GM19351 (cell line): ENCODE results near the gene SEPTIN5.

ENCODE experiments used
- ATAC-seq: cut with Tn5 transposase; IDR thresholded peaks from one replicate; pipeline ENCODE4 v1.9.1; 2021; ENCODE audit warnings: mild to moderate bottlenecking, moderate library complexity; ENCODE audit not compliant: unreplicated experiment

SEPTIN5 gene

DNA sequence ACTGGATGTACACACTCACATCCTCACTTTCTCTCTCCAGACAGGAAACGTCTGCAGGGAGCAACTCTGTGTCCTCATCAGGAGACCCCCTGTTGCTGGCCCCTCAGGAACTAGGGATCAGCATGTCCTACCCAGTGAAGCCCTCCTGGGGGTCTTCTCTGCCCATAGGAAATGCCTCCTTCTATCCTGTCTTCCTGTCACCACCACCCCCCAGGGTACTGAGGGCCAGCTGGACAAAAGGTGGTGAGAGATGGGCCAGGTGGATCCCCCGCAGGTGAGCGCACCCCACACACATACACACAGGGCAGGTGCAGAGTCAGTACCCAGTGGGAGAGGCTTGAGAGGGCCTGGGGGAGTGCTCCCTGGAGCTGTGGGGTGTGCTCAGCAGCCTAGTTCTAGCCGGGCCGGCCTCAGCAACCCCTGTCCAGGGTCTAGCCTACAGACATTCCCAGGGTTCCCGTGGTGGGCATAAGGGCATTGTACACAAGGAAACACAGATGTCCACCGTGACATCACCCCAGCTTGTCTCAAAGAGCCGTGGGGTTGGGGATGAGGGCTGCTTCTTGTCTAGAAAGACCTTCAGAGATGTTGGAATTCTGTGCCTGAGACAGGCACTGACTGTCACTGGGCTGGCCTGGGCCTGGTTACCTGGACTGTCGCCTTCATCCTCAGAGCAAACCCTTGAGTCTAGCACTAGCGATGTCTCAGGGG is 18.3 kb downstream of the SEPTIN5 start:
- ATAC-seq = no peak

DNA sequence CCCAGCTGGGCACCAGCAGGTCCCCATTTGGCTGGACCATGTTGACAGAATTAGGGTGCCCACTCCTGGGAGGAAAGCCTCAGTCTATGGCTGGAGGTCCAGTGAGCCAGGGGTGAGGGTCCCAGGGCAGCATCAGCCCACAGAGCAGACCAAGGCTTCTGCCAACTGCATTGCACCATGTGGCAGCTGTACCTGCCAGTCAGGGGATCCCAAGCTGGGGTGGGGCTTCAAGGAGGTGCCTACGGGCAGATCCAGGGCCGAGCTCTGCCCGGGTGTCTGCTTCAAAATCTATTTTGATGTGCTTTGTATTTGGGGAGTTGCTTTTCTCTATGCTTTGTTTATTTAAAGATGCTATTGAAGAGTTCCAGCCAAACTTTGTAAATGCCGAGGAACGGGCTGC is 19.5 kb downstream of the SEPTIN5 start:
- no peak for ATAC-seq

GRCh38 chr22:19734163-19734562 is 19.9 kb downstream of the SEPTIN5 start:
- ATAC-seq = no peak

DNA sequence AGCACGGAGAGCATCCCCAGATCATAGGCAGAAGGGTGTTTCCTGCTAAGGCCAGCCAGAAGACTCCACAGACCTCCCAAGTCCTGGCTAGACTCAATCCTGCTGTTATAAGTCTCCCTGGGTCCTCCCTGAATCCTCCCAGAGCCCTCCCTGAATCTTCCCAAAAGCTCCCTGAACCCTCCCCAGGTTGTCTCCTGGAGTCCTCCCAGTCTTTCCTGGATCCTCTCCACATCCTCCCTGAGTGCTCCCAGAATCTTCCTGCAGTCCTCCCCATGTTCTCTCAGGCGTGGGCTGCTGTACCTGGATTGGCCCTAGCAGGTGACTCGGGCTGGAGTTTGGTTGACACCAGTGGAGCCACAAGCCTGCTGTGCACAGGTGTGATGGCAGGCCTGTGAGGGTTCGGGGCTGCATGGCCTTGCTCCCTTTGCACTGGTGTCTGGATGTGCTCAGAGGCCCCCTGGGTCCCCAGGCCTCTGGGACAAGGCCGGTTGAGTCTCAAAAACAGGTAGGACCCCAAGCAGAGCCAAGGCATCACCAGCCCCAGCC is 20.6 kb downstream of the SEPTIN5 start:
- ATAC-seq = no peak

GRCh38 chr22:19735665-19736510 is 21.6 kb downstream of the SEPTIN5 start:
- no peak for ATAC-seq

- ATAC-seq = no peak
Measured at GRCh38 chr22:19737846-19738663, 23.8 kb downstream of the SEPTIN5 start.

GRCh38 chr22:19738664-19739447 is 24.6 kb downstream of the SEPTIN5 start:
- no peak for ATAC-seq

DNA sequence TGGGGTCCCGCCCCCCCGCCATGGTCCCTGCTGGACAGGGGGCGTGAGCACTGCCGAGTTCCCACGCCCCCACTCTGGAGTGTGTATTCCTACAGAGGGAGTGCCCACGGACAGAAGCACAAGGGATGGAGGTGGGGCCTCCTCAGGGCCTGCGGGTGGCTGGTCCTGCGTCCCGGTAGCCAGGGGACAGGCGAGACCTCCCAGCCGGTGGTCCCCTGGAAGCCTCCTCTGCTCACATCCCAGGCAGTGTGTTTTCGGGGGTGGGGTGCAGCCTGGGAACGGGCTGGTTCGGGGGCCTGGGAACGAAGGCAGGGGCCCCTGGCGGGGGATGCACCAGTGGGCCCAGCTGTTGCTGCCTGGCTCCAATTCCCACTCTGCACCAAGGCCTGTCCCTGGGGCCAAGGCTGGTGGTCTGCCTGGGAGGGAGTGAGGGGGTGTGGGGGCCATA is 25.2 kb downstream of the SEPTIN5 start:
- no peak for ATAC-seq

DNA sequence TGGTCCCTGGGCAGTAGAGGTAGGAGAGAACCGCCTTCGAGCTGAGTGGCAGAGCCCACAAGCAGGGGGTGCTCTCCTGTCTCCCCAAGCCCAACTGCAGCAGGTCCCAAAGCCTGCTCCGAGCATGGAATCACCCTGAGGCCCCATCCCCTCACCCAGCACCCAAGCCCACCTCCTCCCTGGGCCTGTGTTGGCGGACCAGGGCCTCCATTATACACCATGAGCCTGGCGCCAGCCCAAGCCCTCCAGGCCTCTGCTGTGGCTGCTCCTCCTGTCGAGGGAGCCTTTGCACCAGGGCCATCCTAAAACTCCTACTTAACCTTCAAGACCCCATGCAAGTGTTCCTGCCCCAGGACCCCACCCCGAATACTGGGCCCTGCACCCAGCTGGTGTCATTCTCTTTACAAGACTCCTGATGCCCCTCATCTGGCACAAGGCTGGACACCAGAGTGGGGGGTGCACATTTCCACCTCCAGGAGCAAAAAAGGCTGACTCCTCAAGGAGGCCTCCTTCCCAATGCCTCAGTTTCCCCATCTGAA is 25.7 kb downstream of the SEPTIN5 start:
- ATAC-seq = no peak

GRCh38 chr22:19740586-19740985 is 26.3 kb downstream of the SEPTIN5 start:
- no peak for ATAC-seq

DNA sequence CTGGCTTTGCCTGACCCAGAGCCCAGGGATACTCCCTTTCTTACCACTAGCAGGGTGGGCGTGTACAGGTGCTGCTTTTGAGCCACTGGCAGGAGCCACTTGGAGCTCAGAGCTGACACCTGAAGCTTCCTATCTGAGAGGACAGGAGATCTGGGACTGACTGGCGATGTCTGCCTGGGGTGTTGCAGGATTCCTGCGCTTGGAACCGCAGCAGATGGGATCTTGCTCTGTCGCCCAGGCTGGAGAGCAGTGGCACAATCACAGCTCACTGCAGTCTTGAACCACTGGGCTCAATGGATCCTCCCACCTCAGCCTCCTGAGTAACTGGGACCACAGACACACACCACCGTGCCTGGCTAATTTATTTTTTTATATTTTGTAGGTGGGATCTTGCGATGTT is 26.8 kb downstream of the SEPTIN5 start:
- no peak for ATAC-seq

- no peak for ATAC-seq
Measured at GRCh38 chr22:19742160-19743066, 28.1 kb downstream of the SEPTIN5 start.

DNA sequence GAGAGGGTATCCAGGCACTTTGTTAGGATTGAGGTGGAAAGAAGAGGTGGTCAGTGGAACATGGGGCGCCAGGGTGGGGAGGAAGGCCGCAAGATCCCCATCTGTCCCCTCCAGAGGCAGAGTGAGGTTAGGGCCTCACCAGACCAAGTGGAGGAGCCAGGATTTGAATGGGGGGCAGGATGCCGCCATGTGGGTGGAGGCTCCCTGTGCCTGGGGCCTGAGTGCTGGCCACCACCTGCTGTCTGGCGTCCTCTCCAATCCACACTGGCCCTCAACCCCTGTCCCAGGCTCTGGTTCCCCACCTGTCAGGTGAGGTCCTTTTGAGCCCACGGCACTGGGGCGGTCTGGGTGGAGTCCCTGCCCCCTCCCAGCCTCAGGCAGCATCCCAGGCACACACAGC is 28.8 kb downstream of the SEPTIN5 start:
- no peak for ATAC-seq

GRCh38 chr22:19743651-19744050 is 29.3 kb downstream of the SEPTIN5 start:
- no peak for ATAC-seq

- no peak for ATAC-seq
Measured at GRCh38 chr22:19744350-19745006, 30.2 kb downstream of the SEPTIN5 start.

- no peak for ATAC-seq
Measured at GRCh38 chr22:19745155-19746101, 31.1 kb downstream of the SEPTIN5 start.

- no peak for ATAC-seq
Measured at GRCh38 chr22:19746726-19747125, 32.4 kb downstream of the SEPTIN5 start.
